HepG2 (cell line): Measurements from ENCODE around the gene PAMR1. TPM values are rescaled to one million over a fixed set of nuclear protein-coding genes. Genes with fewer than 3 reads are reported as not detected.

Experiments used
- ATAC-seq: fragments of 200-7000 bp; cut with Tn5 transposase; 3 replicates; pipeline ENCODE4 v1.9.1; 2020; ENCODE audit warnings: mild to moderate bottlenecking, moderate library complexity
- BruUV-seq: library from RNA; stranded (reverse); fragments of 400-500 nt; replicated peaks from 2 replicates; lab custom pipeline; 2021; lab: Mats Ljungman, UMichigan
- CTCF ChIA-PET: fragments of 300-600 bp; formaldehyde crosslinking; extraction: SDS; loops from one replicate; lab custom pipeline; 2021; ENCODE audit warnings: low total read pairs, inconsistent platforms, low intra/inter-chr PET ratio; lab: Yijun Ruan, JAX
- POLR2A ChIA-PET: fragments of 350-600 bp; sonication (Branson Sonifier 250); formaldehyde crosslinking; loops from one replicate; lab custom pipeline; 2020; ENCODE audit warnings: antibody characterized with exemption, inconsistent platforms; lab: Yijun Ruan, JAX
- DNase-seq: peaks from one replicate; pipeline ENCODE4 v3.0.0-alpha.2; 2015; ENCODE audit warnings: low spot score
- FAIRE-seq: peaks from 3 replicates; lab custom pipeline; 2011; peaks lifted over from hg19 to GRCh38; lab: Jason Lieb, UNC
- H2AFZ ChIP-seq: one replicate; pipeline ENCODE4 v1.6.1; 2011; ENCODE audit warnings: low read length, inconsistent platforms
- H3K27ac ChIP-seq: fragments of 300-600 bp; 3 replicates; pipeline ENCODE4 v1.8.0; 2011; ENCODE audit warnings: mixed run types, mild to moderate bottlenecking, mixed read lengths, low read length, inconsistent platforms; ENCODE audit not compliant: insufficient read depth; ENCODE audit errors: extremely low read length
- H3K27me3 ChIP-seq, 2 experiments: fragments of 200-600 bp in 1 of 2; 2 replicates in 1 of 2; 3 replicates in 1 of 2; pipeline versions ENCODE4 v1.6.0 to v1.8.0; 2011; ENCODE audit warnings: low read length in 2 of 2, mild to moderate bottlenecking in 2 of 2, moderate library complexity in 2 of 2, inconsistent platforms in 1 of 2; ENCODE audit not compliant: insufficient read depth in 2 of 2, control insufficient read depth in 1 of 2
- H3K36me3 ChIP-seq, 2 experiments: fragments of 200-600 bp in 1 of 2; replicated peaks in 1 of 2; 2 replicates in 1 of 2; 3 replicates in 1 of 2; pipeline versions ENCODE4 v1.5.1 to v1.8.0; 2011; ENCODE audit warnings: low read length in 2 of 2, inconsistent platforms in 1 of 2; ENCODE audit not compliant: insufficient read depth in 2 of 2, control insufficient read depth in 1 of 2
- H3K4me1 ChIP-seq: 2 replicates; pipeline ENCODE4 v1.5.1; 2012; ENCODE audit warnings: low read length, inconsistent platforms; ENCODE audit not compliant: insufficient read depth
- H3K4me2 ChIP-seq: 2 replicates; pipeline ENCODE4 v1.6.0; 2011; ENCODE audit warnings: low read depth, low read length, inconsistent platforms
- H3K4me3 ChIP-seq, 3 experiments: fragments of 200-600 bp in 1 of 3; sonication (generic), shearing (Covaris generic) in 1 of 3; replicated peaks in 1 of 3; 2 replicates each; pipeline ENCODE4 v1.5.1; 2011 to 2016; ENCODE audit warnings: low read length in 3 of 3, inconsistent platforms in 2 of 3, low read depth in 2 of 3, mild to moderate bottlenecking in 2 of 3, control low read depth in 1 of 3, mixed read lengths in 1 of 3; ENCODE audit not compliant: insufficient read depth in 1 of 3
- H3K79me2 ChIP-seq: one replicate; pipeline ENCODE4 v1.6.1; 2011; ENCODE audit warnings: low read length, inconsistent platforms; ENCODE audit not compliant: insufficient read depth
- H3K9ac ChIP-seq: 2 replicates; pipeline ENCODE4 v1.6.0; 2011; ENCODE audit warnings: mild to moderate bottlenecking, low read depth, low read length, inconsistent platforms; ENCODE audit not compliant: insufficient read depth
- H3K9me3 ChIP-seq: 2 replicates; pipeline ENCODE4 v1.5.1; 2012; ENCODE audit warnings: mild to moderate bottlenecking, low read length
- H4K20me1 ChIP-seq: 2 replicates; pipeline ENCODE4 v1.6.0; 2011; ENCODE audit warnings: inconsistent platforms, mild to moderate bottlenecking, low read length, moderate library complexity; ENCODE audit not compliant: insufficient read depth
- ARID3A ChIP-seq: IDR thresholded peaks from 2 replicates; pipeline ENCODE4 v1.6.1; 2012; ENCODE audit warnings: low read depth, low read length, improper control_type of control experiment
- BRF2 ChIP-seq: sonication (generic); formaldehyde crosslinking; IDR thresholded peaks from 2 replicates; pipeline ENCODE4 v1.8.1; 2022; ENCODE audit warnings: mild to moderate bottlenecking, missing genetic modification reagents
- FOXK2 ChIP-seq: fragments of 450-650 bp; IDR thresholded peaks from 2 replicates; pipeline ENCODE4 v1.6.1; 2016
- KMT2B ChIP-seq: IDR thresholded peaks from 2 replicates; pipeline ENCODE4 v1.6.1; 2016; ENCODE audit warnings: missing genetic modification reagents, missing compliant biosample characterization
- NFE2 ChIP-seq: sonication (generic); formaldehyde crosslinking; IDR thresholded peaks from 2 replicates; pipeline ENCODE4 v1.4.0; 2020; ENCODE audit warnings: missing genetic modification reagents
- PHF20 ChIP-seq: sonication (generic); formaldehyde crosslinking; IDR thresholded peaks from 2 replicates; pipeline ENCODE4 v1.5.0; 2020; ENCODE audit warnings: mild to moderate bottlenecking, missing genetic modification reagents
- RFX1 ChIP-seq: fragments of 450-650 bp; IDR thresholded peaks from 2 replicates; pipeline ENCODE4 v1.6.1; 2017
- RFX3 ChIP-seq: IDR thresholded peaks from 2 replicates; pipeline ENCODE4 v1.6.1; 2016; ENCODE audit warnings: missing biosample characterization, missing genetic modification reagents
- STAG1 ChIP-seq: sonication (generic); formaldehyde crosslinking; IDR thresholded peaks from 2 replicates; pipeline ENCODE4 v1.4.0; 2020; ENCODE audit warnings: missing genetic modification reagents
- TSC22D2 ChIP-seq: sonication (generic); formaldehyde crosslinking; IDR thresholded peaks from 2 replicates; pipeline ENCODE4 v1.5.1; 2020; ENCODE audit warnings: missing genetic modification reagents, mild to moderate bottlenecking, borderline replicate concordance
- U2AF2 ChIP-seq: fragments of 200-400 bp; formaldehyde crosslinking; IDR thresholded peaks from 2 replicates; pipeline ENCODE4 v1.6.1; 2017; ENCODE audit warnings: low read depth, mild to moderate bottlenecking, low read length
- ZNF746 ChIP-seq: sonication (generic); formaldehyde crosslinking; IDR thresholded peaks from 2 replicates; pipeline ENCODE4 v1.8.0; 2022; ENCODE audit warnings: mild to moderate bottlenecking, missing genetic modification reagents
- ZNF775 ChIP-seq: sonication (generic); formaldehyde crosslinking; IDR thresholded peaks from 2 replicates; pipeline ENCODE4 v1.4.0; 2020; ENCODE audit warnings: missing genetic modification reagents, mild to moderate bottlenecking, moderate library complexity, borderline replicate concordance
- ZZZ3 ChIP-seq: sonication (generic); formaldehyde crosslinking; IDR thresholded peaks from 2 replicates; pipeline ENCODE4 v1.4.0; 2020; ENCODE audit warnings: missing genetic modification reagents, mild to moderate bottlenecking, borderline replicate concordance
- WGBS: methylation state at CpG from one replicate; pipeline ENCODE4 v1.1.6; 2017; ENCODE audit warnings: low lambda C conversion rate; 5-methylcytosine and 5-hydroxymethylcytosine counted together
- in situ Hi-C: cut with HindIII; loops from 2 replicates; pipeline ENCODE4 v1.10.0; 2017; ENCODE audit warnings: low pct_unique_long_range_greater_than_20kb; ENCODE audit not compliant: extremely low pct_ligation_motif_present
- intact Hi-C: fragments of 100-400 bp; cut with micrococcal nuclease; formaldehyde crosslinking; loops from one replicate; pipeline ENCODE4 v1.10.0; 2022; ENCODE audit not compliant: unreplicated experiment
- polyA plus RNA-seq, 8 experiments: library from polyadenylated mRNA; depleted of rRNA in 3 of 8; stranded (reverse) in 7 of 8; unstranded in 1 of 8; fragments of >200 nt; fragmentation: Illumina TruSeq in 4 of 8; extraction: Trizol in 4 of 8; gene quantifications; 2 replicates each; pipeline versions ENCODE4 v1.2.1 to v1.2.3, GENCODE V29; 2011 to 2016; ENCODE audit warnings: low read depth in 4 of 8, missing spikeins in 1 of 8, mixed read lengths in 1 of 8; ENCODE audit not compliant: insufficient read depth in 1 of 8
- total RNA-seq, 5 experiments: library from RNA; depleted of rRNA; stranded (reverse); fragments of >200 nt; fragmentation: Illumina TruSeq; extraction: Trizol; gene quantifications; 2 replicates each; pipeline ENCODE4 v1.2.3, GENCODE V29; 2016; ENCODE audit warnings: low read depth in 1 of 5
- TF ChIP-seq, protein P1 (sequence below): sonication (generic); formaldehyde crosslinking; IDR thresholded peaks from 2 replicates; pipeline ENCODE4 v1.4.0; 2020; ENCODE audit warnings: missing genetic modification reagents
- TF ChIP-seq, protein P2 (sequence below): sonication (generic); formaldehyde crosslinking; IDR thresholded peaks from 2 replicates; pipeline ENCODE4 v1.5.0; 2020; ENCODE audit warnings: mild to moderate bottlenecking, missing genetic modification reagents, borderline replicate concordance

PAMR1 gene
- total and polyA plus RNA-seq, 2 of the 13 experiments (the other 11 are each of a cell fraction or from before 2014, with no cell fraction given), result not detected

DNA sequence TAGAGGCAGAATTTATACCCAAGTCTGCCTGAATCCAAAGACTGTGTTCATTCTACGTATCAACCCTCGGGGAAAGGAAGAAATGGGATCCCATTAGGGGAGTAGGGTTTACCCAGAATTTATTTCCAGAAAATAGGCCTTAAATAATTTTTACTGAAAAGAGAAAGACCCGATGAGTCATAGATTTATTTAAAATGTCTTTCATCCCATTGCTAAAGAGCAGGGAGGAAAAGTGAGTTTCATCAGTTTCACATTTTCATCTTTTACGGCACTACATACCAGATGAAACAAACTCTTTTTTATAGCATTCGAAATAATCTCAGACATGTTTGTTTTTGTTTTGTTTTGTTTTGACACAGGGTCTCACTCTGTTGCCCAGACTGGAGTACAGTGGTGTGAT is 137.4 kb downstream of the PAMR1 start (continued):
- TF ChIP-seq, protein P1, sequence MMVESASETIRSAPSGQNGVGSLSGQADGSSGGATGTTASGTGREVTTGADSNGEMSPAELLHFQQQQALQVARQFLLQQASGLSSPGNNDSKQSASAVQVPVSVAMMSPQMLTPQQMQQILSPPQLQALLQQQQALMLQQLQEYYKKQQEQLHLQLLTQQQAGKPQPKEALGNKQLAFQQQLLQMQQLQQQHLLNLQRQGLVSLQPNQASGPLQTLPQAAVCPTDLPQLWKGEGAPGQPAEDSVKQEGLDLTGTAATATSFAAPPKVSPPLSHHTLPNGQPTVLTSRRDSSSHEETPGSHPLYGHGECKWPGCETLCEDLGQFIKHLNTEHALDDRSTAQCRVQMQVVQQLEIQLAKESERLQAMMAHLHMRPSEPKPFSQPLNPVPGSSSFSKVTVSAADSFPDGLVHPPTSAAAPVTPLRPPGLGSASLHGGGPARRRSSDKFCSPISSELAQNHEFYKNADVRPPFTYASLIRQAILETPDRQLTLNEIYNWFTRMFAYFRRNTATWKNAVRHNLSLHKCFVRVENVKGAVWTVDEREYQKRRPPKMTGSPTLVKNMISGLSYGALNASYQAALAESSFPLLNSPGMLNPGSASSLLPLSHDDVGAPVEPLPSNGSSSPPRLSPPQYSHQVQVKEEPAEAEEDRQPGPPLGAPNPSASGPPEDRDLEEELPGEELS (CRISPR knock-in tag), result no peak
- TF ChIP-seq FOXK2, result no peak
- no peak for TF ChIP-seq KMT2B (CRISPR knock-in tag)

- Histone ChIP-seq H3K9me3 (no peaks in the 10 kb centered on the region), H2AFZ (no peak overlapping the region), H4K20me1 (no peaks in the 10 kb centered on the region), H3K79me2 (no peaks in the 10 kb centered on the region), H3K9ac (no peak overlapping the region), H3K4me1 (peaks cover 26% of the 10 kb centered on the region), H3K27ac (no peak overlapping the region), H3K4me3 (no peak overlapping the region), H3K4me2 (no peak overlapping the region), H3K36me3 (no peaks in the 10 kb centered on the region), H3K27me3 (no peaks in the 10 kb centered on the region)
- no TSS peak for BruUV-seq
- FAIRE-seq (peak; percentile 49), ATAC-seq (no peak), DNase-seq (no peak)
- WGBS, result 7% methylated on average over 3 of the region's 4 CpGs
- POLR2A ChIA-PET, result interaction anchor here (1.0 to 1.3 kb wide), 2 partner anchors 50 to 461 kb away, joined by 3 read pairs; no protein-coding TSS in a partner anchor
- CTCF ChIA-PET, result no interaction called here
- in situ Hi-C loops, result loop anchor here (10.0 to 25.0 kb wide), 3 partner anchors 463 to 1025 kb away; partner anchors contain the start of gene ABTB2
- intact Hi-C loops, result no loop called here
- TF ChIP-seq BRF2 (CRISPR knock-in tag) (no peak), ZZZ3 (CRISPR knock-in tag) (no peak), PHF20 (CRISPR knock-in tag) (no peak), ZNF746 (CRISPR knock-in tag) (no peak), U2AF2 (no peak), RFX1 (peak; percentile 64), RFX3 (CRISPR knock-in tag) (peak; percentile 61), NFE2 (CRISPR knock-in tag) (no peak), ZNF775 (CRISPR knock-in tag) (no peak), TSC22D2 (CRISPR knock-in tag) (no peak), ARID3A (0 out of 2 replicates have a peak, but pooled peaks have one; percentile 20), STAG1 (CRISPR knock-in tag) (peak; percentile 70)
- TF ChIP-seq, protein P2, sequence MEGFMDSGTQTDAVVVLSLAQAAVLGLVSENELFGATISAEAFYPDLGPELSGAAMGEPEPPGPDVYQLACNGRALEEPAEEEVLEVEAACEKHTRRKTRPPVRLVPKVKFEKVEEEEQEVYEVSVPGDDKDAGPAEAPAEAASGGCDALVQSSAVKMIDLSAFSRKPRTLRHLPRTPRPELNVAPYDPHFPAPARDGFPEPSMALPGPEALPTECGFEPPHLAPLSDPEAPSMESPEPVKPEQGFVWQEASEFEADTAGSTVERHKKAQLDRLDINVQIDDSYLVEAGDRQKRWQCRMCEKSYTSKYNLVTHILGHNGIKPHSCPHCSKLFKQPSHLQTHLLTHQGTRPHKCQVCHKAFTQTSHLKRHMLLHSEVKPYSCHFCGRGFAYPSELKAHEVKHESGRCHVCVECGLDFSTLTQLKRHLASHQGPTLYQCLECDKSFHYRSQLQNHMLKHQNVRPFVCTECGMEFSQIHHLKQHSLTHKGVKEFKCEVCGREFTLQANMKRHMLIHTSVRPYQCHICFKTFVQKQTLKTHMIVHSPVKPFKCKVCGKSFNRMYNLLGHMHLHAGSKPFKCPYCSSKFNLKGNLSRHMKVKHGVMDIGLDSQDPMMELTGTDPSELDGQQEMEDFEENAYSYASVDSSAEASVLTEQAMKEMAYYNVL (CRISPR knock-in tag), result no peak
These were observed 138.1 kb downstream of the PAMR1 start for GRCh38 chr11:35387111-35387982.
